Muscle layer of colon (tissue), 2 donors: ENCODE measurements around the gene VASH1.

ENCODE experiments used
- H3K27ac ChIP-seq: one replicate; pipeline ENCODE4 v1.7.0; 2013; ENCODE audit warnings: low read depth, mild to moderate bottlenecking, low read length, moderate library complexity
- H3K27me3 ChIP-seq, 2 donors: one replicate each; pipeline ENCODE4 v1.7.0; 2013; ENCODE audit warnings: low read length in 2 of 2, mild to moderate bottlenecking in 2 of 2; ENCODE audit not compliant: insufficient read depth in 2 of 2, control insufficient read depth in 1 of 2
- H3K36me3 ChIP-seq: one replicate; pipeline ENCODE4 v1.7.0; 2013; ENCODE audit warnings: mild to moderate bottlenecking, low read length; ENCODE audit not compliant: insufficient read depth
- H3K4me1 ChIP-seq: one replicate; pipeline ENCODE4 v1.7.0; 2013; ENCODE audit warnings: mild to moderate bottlenecking, low read length; ENCODE audit not compliant: insufficient read depth
- H3K4me3 ChIP-seq, 2 donors: one replicate each; pipeline ENCODE4 v1.7.0; 2013; ENCODE audit warnings: low read length in 2 of 2, low read depth in 1 of 2, mild to moderate bottlenecking in 1 of 2, moderate library complexity in 1 of 2
- H3K9ac ChIP-seq: one replicate; pipeline ENCODE4 v1.7.0; 2013; ENCODE audit warnings: low read length
- H3K9me3 ChIP-seq: one replicate; pipeline ENCODE4 v1.7.0; 2013; ENCODE audit warnings: mild to moderate bottlenecking, low read length
- donor health status: abdominal sarcoma.
- donor health status: Adenocarcinoma of cecum.

VASH1 gene

GRCh38 chr14:76774821-76775694 is 13.8 kb downstream of the VASH1 start:
- Histone ChIP-seq H3K36me3 (peaks cover 11% of the 10 kb centered on the region), H3K9me3 (no peaks in the 10 kb centered on the region), H3K27ac (no peak overlapping the region), H3K4me3 (no peak overlapping the region), H3K27me3 (no peaks in the 10 kb centered on the region), H3K4me1 (peaks cover 14% of the 10 kb centered on the region), H3K9ac (no peak overlapping the region)

DNA sequence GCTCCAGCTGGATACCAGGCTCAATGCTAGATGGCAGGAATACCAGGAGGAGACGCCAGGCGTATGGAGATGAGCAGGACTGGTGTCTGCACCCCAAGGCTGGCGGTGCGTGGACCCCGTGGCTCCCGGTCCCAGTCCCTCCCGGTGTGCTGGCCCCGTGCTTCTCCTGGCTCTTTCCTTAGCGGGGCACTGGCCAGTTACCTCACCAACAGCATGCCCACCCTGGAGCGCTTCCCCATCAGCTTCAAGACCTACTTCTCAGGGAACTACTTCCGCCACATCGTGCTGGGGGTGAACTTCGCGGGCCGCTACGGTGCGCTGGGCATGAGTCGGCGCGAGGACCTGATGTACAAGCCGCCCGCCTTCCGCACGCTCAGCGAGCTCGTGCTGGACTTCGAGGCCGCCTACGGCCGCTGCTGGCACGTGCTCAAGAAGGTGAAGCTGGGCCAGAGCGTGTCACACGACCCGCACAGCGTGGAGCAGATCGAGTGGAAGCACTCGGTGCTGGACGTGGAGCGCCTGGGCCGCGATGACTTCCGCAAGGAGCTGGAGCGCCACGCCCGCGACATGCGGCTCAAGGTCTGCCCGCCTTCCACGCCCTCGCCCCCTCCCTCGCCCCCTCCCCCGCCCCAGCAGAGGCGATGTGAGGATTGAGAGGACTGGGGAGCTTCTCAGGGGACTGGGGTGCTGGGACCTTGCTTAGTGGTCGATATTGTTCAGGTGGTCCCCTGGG is 14.6 kb downstream of the VASH1 start:
- Histone ChIP-seq H3K4me3 (no peak overlapping the region), H3K27me3 (no peaks in the 10 kb centered on the region), H3K4me1 (peaks cover 14% of the 10 kb centered on the region), H3K9me3 (no peaks in the 10 kb centered on the region), H3K27ac (no peak overlapping the region), H3K9ac (no peak overlapping the region), H3K36me3 (peaks cover 11% of the 10 kb centered on the region)

DNA sequence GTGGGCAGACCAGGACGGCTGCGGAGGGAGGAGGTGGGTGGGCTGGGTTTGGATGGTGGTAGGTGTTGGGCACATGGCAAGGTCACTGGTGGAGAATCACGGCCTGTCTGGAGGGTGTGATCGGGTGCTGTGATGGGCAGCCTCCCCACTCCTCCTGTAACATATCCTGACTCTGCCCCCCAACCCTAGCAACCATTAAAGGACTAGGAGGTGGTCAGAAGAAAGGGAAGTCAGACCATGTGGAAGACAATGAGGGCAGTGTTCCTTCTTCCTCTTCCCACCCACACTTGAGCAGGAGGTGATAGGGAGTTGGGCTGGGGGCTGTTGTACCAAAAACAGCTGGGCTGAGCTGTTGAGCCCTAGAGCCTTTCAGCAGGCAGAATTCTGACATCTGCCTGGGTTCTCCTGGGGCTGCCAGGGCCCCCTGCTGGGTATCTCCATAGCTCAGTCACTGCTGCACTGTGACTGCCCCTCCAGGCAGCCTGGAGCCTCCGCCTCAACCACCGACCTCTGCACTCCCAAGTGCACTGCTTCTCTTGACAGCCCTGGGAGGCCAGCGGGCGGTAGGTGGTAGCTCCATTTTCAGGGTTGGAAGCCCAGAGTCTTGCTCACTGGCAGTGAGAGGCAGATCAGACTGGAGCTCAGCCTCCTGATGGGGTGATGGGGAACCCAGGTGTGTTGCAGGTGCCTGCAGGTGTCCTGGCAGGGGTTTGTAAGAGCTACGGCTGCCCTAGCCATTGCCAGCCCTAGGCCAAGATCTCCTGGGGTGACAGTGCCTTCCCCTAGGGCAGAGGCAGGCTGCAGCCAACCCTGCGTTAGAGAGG is 15.4 kb downstream of the VASH1 start:
- H3K27ac ChIP-seq, result no peak overlapping the region

GRCh38 chr14:76777721-76778120 is 16.5 kb downstream of the VASH1 start:
- Histone ChIP-seq H3K4me3 (no peak overlapping the region), H3K27ac (no peak overlapping the region), H3K36me3 (peaks cover 11% of the 10 kb centered on the region), H3K4me1 (peaks cover 8% of the 10 kb centered on the region), H3K9ac (no peak overlapping the region), H3K27me3 (no peaks in the 10 kb centered on the region), H3K9me3 (no peaks in the 10 kb centered on the region)

More for the DNA sequence above, 15.4 kb downstream of the VASH1 start:
- Histone ChIP-seq H3K9ac (no peak overlapping the region), H3K9me3 (no peaks in the 10 kb centered on the region), H3K4me1 (peaks cover 14% of the 10 kb centered on the region), H3K36me3 (peaks cover 11% of the 10 kb centered on the region), H3K27me3 (no peaks in the 10 kb centered on the region), H3K4me3 (no peak overlapping the region)

GRCh38 chr14:76778546-76779215 is 17.4 kb downstream of the VASH1 start:
- Histone ChIP-seq H3K4me1 (no peaks in the 10 kb centered on the region), H3K9ac (no peak overlapping the region), H3K36me3 (peaks cover 11% of the 10 kb centered on the region)

DNA sequence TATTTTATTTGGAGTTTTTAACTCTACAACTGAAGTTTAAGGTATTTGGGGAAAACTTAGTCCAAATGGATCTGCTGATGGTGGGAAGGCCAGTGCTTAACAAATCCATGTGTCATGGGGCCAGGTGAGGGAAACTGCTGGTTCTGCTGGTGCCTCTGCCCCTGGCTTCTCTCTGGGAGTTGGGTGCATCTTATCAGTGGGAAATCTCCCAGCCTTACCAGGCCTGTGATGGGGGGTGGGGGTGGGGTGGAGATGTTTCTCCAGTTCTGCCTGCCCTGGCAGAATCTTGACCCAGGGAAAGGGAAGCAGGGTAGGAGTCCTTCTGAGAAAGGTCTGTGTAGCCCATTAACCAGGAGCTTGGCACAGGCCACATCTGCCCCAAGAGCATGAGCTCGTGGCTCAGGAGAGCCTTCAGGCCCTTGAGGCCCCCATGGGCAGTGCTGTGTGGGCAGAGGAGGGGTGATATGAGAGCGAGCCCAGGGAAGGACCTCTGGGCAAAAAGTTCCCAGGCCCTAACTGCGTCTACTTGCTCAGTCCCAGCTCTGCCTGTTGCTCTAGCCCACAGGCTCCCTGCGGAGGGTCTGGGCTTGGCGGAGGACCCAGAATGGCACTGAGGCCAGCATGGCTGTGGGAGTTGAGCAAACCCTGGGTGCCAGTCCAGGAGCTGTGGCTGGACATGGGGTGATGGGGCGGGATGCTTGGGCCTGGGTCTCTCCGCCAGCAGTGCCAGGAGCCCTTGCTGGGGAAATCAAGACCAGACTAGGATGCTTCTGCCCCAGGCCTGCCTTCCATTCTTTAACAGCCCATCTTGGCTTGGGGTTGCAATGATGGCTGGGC is 18.2 kb downstream of the VASH1 start:
- Histone ChIP-seq H3K4me1 (no peaks in the 10 kb centered on the region), H3K9me3 (no peaks in the 10 kb centered on the region), H3K27me3 (no peaks in the 10 kb centered on the region), H3K4me3 (no peak overlapping the region), H3K36me3 (peaks cover 7% of the 10 kb centered on the region), H3K9ac (no peak overlapping the region), H3K27ac (no peak overlapping the region)

More at GRCh38 chr14:76778546-76779215, 17.4 kb downstream of the VASH1 start:
- Histone ChIP-seq H3K27me3 (no peaks in the 10 kb centered on the region), H3K9me3 (no peaks in the 10 kb centered on the region), H3K4me3 (no peak overlapping the region), H3K27ac (no peak overlapping the region)

GRCh38 chr14:76780058-76780345 is 18.7 kb downstream of the VASH1 start:
- Histone ChIP-seq H3K36me3 (peaks cover 5% of the 10 kb centered on the region), H3K27ac (no peak overlapping the region), H3K9ac (no peak overlapping the region), H3K4me1 (no peaks in the 10 kb centered on the region), H3K9me3 (no peaks in the 10 kb centered on the region), H3K27me3 (no peaks in the 10 kb centered on the region), H3K4me3 (no peak overlapping the region)

DNA sequence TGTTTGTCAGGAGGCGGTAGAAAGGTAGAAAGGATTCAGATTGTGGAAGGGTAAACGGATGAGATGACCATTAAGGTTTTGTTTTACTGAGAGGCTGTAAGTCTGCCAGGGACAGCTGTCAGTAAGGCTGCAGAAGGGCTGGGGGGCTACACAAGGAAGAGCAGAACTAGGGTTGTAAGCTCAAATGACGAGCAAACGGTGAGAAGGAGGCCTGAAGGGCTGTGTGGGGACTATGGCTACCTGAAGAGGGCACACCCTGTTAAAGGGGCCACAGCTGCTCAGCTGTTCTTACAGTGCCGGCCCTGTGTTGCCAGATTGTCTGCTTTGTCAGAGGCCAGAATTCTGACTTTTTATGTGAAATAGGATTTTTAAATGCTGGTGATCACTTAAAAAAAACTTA is 19.1 kb downstream of the VASH1 start:
- peaks cover 5% of the 10 kb centered on the region for H3K36me3 ChIP-seq
- no peak overlapping the region for H3K9ac ChIP-seq
- no peaks in the 10 kb centered on the region for H3K4me1 ChIP-seq

DNA sequence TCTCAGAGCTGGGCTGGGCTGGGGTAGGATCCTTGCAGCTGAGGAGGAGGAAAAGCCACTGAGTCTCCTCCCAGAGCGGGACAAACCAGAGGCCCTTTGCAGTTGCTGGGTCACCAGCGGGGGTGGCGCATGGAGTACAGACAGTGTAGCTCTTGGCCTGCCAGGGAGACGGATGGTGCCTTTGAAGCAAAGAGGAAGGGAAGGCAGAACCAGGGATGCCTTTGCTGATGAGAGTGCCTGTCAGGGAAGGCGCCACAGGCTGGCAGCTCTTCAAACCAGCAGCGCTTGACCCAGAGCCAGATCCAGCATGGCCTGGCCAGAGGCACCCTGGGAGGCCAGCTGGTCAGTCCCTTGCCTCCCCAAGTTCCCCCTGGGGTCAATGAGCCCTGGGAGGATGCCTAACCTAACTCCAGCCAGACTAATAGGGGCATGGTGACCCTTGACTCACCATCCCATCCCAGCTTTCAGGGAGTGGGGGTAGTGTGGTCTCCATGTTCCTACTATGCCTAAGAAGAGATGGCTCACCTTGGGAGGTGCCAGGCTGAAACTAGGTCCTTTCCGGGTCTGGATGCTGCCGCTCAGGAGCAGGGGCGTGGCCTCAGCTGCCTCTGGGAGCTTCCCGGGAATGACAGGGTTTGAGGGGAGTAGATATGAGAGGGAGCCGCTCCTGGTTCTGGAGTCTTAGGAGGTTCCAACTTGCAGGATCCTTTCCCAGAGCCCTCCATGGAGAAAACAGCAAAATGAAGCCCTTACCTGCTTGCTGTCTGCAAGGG is 19.8 kb downstream of the VASH1 start:
- Histone ChIP-seq H3K9me3 (no peaks in the 10 kb centered on the region), H3K36me3 (peaks cover 5% of the 10 kb centered on the region), H3K4me1 (no peaks in the 10 kb centered on the region), H3K27ac (no peak overlapping the region), H3K27me3 (no peaks in the 10 kb centered on the region), H3K4me3 (no peak overlapping the region), H3K9ac (no peak overlapping the region)

More for the DNA sequence above, 19.1 kb downstream of the VASH1 start:
- Histone ChIP-seq H3K9me3 (no peaks in the 10 kb centered on the region), H3K4me3 (no peak overlapping the region), H3K27me3 (no peaks in the 10 kb centered on the region), H3K27ac (no peak overlapping the region)

DNA sequence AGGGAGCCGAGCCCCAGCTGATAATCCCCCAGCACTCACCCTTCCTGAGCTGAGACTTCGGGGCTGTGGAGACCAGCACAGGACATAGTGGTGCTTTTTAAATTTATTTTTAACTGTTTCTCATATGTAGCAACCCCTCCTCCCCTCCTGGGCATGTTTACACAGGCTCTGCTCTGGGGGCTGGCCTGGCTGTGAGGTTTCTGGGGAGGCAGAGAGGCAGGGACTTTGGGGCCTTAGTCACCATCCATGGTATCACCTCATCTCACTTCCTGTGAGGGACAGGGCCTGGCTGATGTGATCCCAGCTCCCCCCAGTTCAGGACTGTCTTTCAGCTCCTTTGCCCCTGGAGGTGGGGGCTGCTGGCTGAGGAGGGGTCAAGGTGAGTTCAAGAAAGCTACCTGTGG is 20.4 kb downstream of the VASH1 start:
- Histone ChIP-seq H3K9ac (no peak overlapping the region), H3K27me3 (no peaks in the 10 kb centered on the region), H3K9me3 (no peaks in the 10 kb centered on the region), H3K36me3 (peaks cover 5% of the 10 kb centered on the region), H3K4me1 (no peaks in the 10 kb centered on the region), H3K4me3 (no peak overlapping the region), H3K27ac (no peak overlapping the region)
